ENCODE results near the gene CPD.

DNA sequence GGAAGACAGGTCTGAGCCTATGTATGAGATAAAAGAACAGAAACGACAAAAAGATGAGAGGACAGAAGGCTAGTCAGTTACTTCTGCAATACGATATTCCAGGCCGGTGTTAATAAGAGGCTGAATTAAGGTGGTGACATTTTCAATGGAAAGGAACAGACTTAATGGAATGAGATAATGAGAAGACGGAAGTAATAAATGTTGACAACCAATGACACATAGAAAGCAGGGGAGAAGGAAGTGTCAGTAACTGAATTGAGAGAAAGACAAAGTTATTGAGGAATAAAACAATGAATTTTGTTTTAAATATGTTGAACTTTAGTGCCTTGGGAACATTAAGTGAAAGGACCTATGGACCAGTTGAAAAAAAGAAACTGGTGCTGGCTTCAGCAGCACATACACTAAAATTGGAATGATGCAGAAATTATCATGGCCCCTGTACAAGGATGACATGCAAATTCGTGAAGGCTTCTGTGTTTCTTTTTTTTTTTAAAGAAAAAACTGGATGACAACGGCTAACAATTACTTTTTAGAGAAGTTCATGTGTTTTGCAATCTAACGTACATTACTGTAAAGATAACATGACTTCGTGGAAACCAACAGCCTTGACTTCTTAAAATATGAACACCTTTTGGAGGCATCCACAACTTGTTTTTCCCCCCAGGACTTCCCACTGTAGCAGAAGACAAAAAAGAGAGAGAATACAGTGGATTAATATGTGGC lies 18.5 kb upstream of the CPD start:
- TF ChIP-seq, protein P1, sequence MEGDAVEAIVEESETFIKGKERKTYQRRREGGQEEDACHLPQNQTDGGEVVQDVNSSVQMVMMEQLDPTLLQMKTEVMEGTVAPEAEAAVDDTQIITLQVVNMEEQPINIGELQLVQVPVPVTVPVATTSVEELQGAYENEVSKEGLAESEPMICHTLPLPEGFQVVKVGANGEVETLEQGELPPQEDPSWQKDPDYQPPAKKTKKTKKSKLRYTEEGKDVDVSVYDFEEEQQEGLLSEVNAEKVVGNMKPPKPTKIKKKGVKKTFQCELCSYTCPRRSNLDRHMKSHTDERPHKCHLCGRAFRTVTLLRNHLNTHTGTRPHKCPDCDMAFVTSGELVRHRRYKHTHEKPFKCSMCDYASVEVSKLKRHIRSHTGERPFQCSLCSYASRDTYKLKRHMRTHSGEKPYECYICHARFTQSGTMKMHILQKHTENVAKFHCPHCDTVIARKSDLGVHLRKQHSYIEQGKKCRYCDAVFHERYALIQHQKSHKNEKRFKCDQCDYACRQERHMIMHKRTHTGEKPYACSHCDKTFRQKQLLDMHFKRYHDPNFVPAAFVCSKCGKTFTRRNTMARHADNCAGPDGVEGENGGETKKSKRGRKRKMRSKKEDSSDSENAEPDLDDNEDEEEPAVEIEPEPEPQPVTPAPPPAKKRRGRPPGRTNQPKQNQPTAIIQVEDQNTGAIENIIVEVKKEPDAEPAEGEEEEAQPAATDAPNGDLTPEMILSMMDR (IDR thresholded peaks at IDR 0.05), result no peak
- TF ChIP-seq POLR2A (IDR thresholded peaks at IDR 0.05) (no peak), EP300 (IDR thresholded peaks at IDR 0.05) (no peak), POLR2AphosphoS5 (IDR thresholded peaks at IDR 0.05) (no peak)
